ENCODE data around the gene QPCT.

DNA sequence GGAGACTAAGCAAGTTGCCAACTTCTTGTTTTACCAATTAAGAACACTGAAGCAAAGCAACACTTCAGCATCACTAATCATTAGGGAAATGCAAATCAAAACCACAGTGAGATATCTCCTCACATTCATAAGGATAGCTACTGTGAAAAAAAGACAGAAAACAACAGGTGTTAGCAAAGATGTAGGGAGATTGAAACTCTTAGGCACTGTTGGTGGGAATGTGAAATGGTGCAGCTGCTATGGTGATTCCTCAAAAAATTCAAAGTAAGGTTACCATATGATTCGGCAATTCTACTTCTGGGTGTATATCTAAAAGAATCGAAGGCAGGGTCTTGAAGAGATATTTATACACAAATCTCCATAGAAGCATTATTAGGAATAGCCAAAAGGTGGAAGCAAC, 11.2 kb upstream of the QPCT start:
- no peak for TF ChIP-seq POLR2A (IDR thresholded peaks at IDR 0.05)
- TF ChIP-seq, protein P1, sequence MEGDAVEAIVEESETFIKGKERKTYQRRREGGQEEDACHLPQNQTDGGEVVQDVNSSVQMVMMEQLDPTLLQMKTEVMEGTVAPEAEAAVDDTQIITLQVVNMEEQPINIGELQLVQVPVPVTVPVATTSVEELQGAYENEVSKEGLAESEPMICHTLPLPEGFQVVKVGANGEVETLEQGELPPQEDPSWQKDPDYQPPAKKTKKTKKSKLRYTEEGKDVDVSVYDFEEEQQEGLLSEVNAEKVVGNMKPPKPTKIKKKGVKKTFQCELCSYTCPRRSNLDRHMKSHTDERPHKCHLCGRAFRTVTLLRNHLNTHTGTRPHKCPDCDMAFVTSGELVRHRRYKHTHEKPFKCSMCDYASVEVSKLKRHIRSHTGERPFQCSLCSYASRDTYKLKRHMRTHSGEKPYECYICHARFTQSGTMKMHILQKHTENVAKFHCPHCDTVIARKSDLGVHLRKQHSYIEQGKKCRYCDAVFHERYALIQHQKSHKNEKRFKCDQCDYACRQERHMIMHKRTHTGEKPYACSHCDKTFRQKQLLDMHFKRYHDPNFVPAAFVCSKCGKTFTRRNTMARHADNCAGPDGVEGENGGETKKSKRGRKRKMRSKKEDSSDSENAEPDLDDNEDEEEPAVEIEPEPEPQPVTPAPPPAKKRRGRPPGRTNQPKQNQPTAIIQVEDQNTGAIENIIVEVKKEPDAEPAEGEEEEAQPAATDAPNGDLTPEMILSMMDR (IDR thresholded peaks at IDR 0.05), result no peak

Data from tibial nerve (tissue), 3 donors.